NOMO-1 treated with DMSO at 0.1 percent for 48 hours (cell line): ENCODE data around the gene GLB1L2.

Experiments
- DNase-seq: peaks from one replicate; lab custom pipeline; 2025; ENCODE audit not compliant: unreplicated experiment; lab: John Stamatoyannopoulos, UW

GLB1L2 gene

DNA sequence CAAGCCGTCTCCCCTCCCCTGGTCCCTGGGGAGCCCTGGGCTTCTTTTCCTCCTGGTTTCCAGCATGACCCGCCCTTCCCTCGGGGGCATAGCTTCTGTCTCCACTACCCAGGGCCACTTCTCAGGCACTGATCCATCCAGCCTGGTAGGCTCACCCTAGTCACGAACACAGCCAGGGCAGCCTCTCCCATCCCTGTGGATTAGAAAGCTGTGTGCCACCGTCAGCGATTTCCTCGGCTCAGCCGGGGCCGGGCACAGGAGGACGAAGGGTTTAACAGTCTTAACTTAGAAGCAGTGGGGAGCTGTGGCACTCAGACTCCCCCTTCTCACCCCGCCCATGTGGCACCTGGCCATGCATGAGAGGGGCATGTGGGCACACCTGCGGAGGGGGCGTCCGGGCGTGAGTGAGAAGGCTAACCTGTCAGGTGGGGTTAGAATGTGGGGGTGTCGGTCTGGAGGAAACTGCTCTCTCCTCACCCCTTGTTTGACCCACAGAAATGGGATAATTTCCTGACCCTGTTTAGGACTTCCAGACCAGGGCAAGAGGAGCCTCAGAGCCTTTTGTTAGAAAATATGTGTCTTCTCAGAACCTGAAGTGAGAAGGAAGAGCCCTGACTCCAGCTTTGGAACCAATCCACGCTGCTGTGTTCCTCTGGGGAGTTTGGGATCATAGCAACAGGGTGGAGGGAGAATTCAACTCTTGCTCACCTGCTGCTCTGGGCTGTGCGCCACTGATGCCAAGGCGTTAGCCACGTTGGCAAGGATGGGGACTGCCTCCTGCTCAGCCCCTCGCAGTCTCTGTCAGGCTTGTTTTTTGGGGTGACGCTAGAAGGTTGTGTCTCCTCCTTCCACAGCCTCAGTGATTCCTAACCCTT, 14.6 kb downstream of the GLB1L2 start:
- DNase-seq, result no peak

- no peak for DNase-seq
These were observed 15.2 kb downstream of the GLB1L2 start for GRCh38 chr11:134346976-134347350.

DNA sequence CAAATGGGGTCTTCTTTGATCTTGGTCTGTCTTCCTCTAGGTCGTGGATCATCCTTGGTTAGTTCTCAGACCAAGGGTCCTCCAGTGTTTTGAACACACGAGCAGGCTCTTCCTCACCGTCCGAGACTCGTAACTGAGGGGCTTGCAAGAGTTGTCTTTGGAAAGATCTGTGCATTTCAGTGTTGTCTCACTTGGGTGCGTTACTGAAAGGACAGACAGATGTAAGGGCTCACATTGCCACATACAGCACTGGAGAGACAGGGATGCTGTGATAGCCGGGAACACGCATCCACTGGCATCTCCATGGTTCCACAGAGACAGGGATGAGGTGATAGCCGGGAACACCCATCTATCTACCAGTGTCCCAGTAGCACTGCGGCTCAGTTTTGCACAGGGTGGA, 15.7 kb downstream of the GLB1L2 start:
- no peak for DNase-seq

DNA sequence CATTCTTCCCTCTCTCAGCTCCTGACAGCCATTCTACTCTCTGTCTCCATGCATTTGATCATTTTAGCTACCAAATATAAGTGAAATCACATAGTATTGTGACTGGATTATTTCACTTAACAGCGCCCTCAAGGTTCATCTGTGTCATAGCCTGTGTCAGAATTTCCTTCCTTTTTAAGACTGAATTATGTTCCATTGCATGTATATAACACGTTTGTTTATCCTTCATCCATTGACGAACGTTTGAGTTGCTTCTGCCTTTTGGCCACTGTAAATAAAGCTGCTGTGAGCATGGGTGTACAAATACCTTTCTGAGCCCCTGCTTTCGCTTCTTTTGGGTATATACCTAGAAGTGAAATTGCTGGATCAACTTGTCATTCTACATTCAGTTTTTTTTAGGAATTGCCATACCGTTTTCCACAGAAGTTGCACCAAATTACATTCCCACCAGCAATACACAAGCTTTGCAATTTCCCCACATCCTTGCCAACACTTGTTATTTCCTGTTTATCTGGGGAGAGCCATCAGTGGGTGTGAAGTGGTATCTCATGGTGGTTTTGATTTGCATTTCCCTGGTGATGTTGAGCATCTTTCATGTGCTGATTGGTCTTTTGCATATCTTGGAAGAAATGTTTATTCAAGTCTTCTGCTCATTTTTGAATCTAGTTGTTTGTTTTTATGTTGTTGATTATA, 17.5 kb downstream of the GLB1L2 start:
- DNase-seq, result no peak

- DNase-seq, result no peak
These were observed 18.1 kb downstream of the GLB1L2 start for GRCh38 chr11:134349802-134350355.

DNA sequence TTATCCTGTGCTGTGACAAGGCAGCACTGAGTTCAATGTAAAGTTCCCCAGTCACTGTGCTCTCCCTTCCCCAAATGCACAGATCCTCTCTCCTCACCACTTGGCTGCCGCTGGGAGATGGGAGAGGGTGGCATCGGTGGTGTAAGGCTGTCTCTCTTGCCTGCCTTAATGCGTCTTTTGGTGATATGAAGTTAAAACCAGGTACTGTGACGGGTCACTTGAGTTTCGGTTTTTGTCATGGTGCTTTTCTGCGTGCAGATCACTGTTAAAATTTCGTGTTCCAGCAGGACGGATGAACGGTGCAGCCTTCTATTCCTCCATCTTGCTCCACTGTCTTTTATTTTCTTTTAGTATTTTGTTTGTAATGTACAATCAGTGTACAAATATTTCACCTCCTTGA, 18.6 kb downstream of the GLB1L2 start:
- no peak for DNase-seq

GRCh38 chr11:134352111-134352510, 20.3 kb downstream of the GLB1L2 start:
- no peak for DNase-seq

DNA sequence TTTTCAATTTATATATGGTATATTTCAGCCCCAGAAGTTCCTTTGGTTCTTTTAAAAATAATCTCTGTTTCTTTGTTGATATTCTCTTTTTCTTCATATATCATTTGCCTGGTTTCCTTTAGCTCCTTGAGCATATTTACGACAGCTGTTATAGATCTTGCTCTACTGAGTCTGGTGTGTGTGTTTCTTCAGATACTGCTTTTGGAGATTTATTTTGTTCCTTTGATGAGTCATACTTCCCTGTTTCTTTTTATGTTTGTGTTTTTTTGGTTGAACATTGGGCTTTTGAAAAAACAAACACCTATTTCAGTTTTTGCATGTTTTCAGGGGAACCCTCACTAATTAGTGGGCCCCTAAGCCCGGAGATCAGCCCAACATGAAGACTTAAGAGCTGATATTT, 23.3 kb downstream of the GLB1L2 start:
- DNase-seq, result no peak

DNA sequence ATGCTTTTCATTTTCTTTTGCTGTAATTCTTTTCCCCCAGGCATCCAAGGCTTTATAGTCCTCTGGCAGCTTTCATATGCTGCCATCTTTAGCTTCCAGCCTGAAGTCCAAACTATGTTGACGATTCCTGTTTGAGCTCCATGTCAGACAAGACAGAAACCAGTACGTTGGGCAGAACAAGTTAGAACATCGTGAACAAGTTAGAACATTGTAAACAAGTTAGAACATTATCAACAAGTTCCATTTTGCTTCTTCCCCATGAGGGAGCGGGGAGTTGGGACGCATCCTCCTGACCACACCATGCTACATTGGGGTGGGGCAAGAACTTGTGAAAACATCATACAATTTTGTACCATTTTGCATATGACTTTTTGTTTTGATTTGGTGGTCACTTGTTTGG, 23.9 kb downstream of the GLB1L2 start:
- no peak for DNase-seq

- no peak for DNase-seq
These were observed 25.1 kb downstream of the GLB1L2 start for GRCh38 chr11:134356656-134357544.

DNA sequence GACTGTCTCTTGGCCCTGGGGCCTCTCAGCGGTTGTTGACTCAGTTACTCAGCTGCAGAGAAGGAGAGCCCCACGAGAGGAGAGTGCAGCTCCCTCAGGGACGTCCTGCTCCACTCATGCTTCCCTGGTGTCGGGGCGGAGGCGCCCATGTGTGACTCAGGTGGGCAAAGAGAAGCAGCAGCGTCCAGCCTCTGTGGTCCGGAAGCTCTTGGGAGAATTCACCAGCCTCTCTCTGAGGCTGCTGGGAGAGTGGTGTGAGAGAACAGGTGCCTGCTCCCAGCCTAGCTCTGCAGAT, 25.7 kb downstream of the GLB1L2 start:
- DNase-seq, result no peak

DNA sequence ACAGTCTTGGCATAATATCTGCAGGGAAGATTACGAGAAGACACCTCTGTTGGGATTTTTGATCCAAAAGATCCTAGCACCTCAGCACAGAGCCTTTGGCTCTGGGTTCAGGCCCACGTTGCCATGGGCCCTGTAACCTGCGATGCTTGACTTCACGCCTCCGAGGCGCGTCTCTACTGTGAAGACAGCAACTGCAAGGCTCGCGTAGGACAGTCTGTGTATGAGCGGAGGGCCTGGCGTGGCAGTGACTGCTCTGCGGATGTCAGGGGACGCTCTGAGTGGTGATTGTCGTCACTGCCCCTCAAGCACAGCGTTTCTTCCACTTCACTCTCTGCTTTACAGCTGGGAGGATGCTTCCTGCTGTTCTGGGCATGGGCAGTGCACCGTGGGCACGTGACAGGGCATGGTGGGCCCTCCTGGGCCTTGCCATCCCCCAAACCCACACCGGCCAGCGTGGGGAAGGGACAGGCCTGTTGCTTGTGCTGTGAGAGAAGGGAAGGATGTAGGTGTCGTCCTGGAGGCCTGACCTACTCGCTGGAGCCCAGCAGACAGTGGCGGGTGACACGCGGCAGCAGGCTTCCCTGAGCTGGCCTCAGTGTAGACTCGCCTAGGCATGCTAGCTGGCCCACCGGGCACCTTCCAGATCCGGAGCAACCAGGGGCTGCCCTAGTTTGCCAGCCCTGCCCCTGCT, 26.5 kb downstream of the GLB1L2 start:
- DNase-seq, result no peak

GRCh38 chr11:134358856-134359490, 27.2 kb downstream of the GLB1L2 start:
- DNase-seq, result no peak

- no peak for DNase-seq
These were observed 27.9 kb downstream of the GLB1L2 start for GRCh38 chr11:134359646-134360045.

- DNase-seq, result peak; percentile 47
These were observed 28.5 kb downstream of the GLB1L2 start for GRCh38 chr11:134360050-134360835.

DNA sequence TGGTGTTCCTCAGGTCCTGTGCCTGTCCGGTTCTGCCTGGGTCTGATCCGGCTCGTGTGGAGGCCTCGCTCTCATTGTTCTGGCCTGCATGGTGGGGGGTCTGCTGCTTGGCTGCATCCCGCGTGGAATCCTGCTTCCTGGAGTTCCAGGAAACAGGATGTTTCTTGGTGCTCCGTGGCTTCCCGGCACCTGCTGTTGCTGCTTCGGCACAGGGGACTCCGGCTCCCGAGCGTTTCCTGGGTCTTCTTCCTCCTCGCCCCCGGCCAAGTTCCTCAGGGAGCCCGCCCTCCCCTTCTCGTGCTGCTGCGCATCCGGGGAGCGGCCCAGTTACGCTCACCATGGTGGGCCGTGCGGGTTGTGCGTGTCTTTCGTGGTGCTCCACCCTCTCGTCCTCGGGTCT, 29.9 kb downstream of the GLB1L2 start:
- DNase-seq, result no peak

DNA sequence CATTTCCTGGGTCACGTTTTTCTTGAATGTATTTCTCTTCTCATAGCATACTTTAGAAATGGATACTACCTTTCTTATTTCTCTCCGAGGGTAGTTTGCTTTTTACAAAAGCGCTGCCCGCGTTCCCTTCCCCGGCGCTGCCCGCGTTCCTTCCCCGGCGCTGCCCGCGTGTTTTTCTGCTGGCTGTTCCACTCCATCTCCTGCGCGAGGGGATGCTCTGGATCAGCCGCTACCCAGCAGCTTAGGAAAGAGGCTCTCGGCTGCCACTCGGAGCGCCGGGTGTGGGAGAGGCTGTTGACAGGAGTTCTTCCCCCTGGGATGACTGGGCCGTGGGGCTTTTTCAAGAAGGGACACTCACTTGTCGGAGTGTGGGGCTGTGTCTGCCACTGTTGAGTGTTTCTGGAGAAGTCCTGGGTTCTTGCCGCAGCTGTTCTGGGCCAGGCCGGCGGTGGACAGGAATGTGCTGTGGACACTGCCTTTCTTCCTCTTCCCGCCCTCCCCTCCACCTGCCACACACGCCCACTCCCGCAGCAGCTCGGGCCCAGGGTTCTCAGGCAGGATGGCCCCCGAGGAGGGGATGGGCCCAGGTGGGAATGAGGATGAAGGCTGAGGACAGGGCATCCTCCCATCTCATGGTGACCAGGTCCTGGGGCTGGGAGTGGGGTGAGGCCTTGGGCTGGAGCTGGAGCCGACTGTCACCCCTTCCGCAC, 30.6 kb downstream of the GLB1L2 start:
- no peak for DNase-seq

DNA sequence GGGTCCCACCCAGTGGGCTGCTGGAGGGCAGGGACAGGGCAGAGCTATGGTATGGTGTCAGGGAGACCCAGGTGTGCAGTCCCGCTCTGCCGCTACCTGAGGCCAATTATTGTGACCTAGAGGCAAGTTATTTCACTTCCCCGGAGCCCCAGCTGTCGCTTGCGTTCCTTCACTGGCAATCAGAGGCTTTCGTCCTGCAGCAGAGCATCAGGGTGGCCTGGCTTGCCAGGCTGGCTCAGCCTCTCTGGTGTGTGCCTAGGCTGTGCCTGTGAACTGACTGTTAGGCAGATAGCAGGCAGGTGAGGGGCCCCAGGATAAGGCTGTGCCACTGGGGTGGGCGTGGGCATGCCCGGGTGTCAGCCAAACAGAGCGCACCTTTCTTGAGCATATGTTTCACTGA, 31.4 kb downstream of the GLB1L2 start:
- no peak for DNase-seq

GRCh38 chr11:134363592-134363991, 31.8 kb downstream of the GLB1L2 start:
- no peak for DNase-seq
